Thyroid gland (tissue), 4 donors: ENCODE data around the gene UBE2Z.

Experiments
- CTCF ChIP-seq, 6 experiments: fragments of 200-600 bp in 3 of 6; fragments of 450-650 bp in 3 of 6; sonication (generic) in 3 of 6; IDR thresholded peaks; one replicate each; pipeline ENCODE4 v1.5.1; 2016 to 2019; ENCODE audit warnings: antibody characterized with exemption in 6 of 6, mild to moderate bottlenecking in 2 of 6, inconsistent platforms in 1 of 6, moderate library complexity in 1 of 6
- POLR2A ChIP-seq, 2 donors: fragments of 450-650 bp; IDR thresholded peaks; one replicate each; pipeline ENCODE4 v1.6.1; 2017; ENCODE audit warnings: antibody characterized with exemption in 2 of 2, mild to moderate bottlenecking in 2 of 2, moderate library complexity in 1 of 2

- TF ChIP-seq CTCF (IDR thresholded peaks at IDR 0.05) (no peak), POLR2A (IDR thresholded peaks at IDR 0.05) (no peak)
Observed at GRCh38 chr17:48860456-48860855, 47.8 kb upstream of the UBE2Z start.
